Esophagus squamous epithelium (tissue), 4 donors: ENCODE results near the gene FMO5.

Experiments used
- CTCF ChIP-seq, 6 experiments: fragments of 450-650 bp in 4 of 6; fragments of 200-600 bp in 2 of 6; sonication (generic) in 2 of 6; IDR thresholded peaks; one replicate each; pipeline ENCODE4 v1.5.1; 2016 to 2019; ENCODE audit warnings: antibody characterized with exemption in 6 of 6, mild to moderate bottlenecking in 4 of 6, moderate library complexity in 4 of 6
- POLR2A ChIP-seq, 4 donors: fragments of 450-650 bp; IDR thresholded peaks; one replicate each; pipeline ENCODE4 v1.6.1; 2017; ENCODE audit warnings: antibody characterized with exemption in 4 of 4, mild to moderate bottlenecking in 4 of 4, moderate library complexity in 3 of 4

GRCh38 chr1:147171399-147172167 is 53.6 kb downstream of the FMO5 start:
- TF ChIP-seq CTCF (IDR thresholded peaks at IDR 0.05) = no peak
- no peak for TF ChIP-seq POLR2A (IDR thresholded peaks at IDR 0.05)
